HG03439 (cell line): Measurements from ENCODE around the gene PKMYT1.
"Not testable (repeated sequence)": the region's sequence is repeated elsewhere in the genome, so short reads cannot be mapped to it uniquely, and the experiment has no call there.

Experiments used
- ATAC-seq: cut with Tn5 transposase; IDR thresholded peaks from one replicate; pipeline ENCODE4 v1.9.1; 2021; ENCODE audit warnings: mild to moderate bottlenecking, moderate library complexity; ENCODE audit not compliant: unreplicated experiment

PKMYT1 gene

GRCh38 chr16:2963074-2963722 lies 17.0 kb downstream of the PKMYT1 start:
- ATAC-seq = no peak

GRCh38 chr16:2962334-2963073 lies 17.7 kb downstream of the PKMYT1 start:
- ATAC-seq = no peak

- no peak for ATAC-seq
Observed at GRCh38 chr16:2960183-2961010, 19.8 kb downstream of the PKMYT1 start.

- no peak for ATAC-seq
Observed at GRCh38 chr16:2959206-2959605, 21.0 kb downstream of the PKMYT1 start.

- no peak for ATAC-seq
Observed at GRCh38 chr16:2956579-2956956, 23.7 kb downstream of the PKMYT1 start.

- no peak for ATAC-seq
Observed at GRCh38 chr16:2955779-2956578, 24.3 kb downstream of the PKMYT1 start.

- no peak for ATAC-seq
Observed at GRCh38 chr16:2955438-2955778, 24.8 kb downstream of the PKMYT1 start.

GRCh38 chr16:2954656-2955381 lies 25.4 kb downstream of the PKMYT1 start:
- no peak for ATAC-seq

- no peak for ATAC-seq
Observed at GRCh38 chr16:2953706-2954627, 26.3 kb downstream of the PKMYT1 start.

GRCh38 chr16:2952679-2953078 lies 27.6 kb downstream of the PKMYT1 start:
- no peak for ATAC-seq

- no peak for ATAC-seq
Observed at GRCh38 chr16:2950773-2951172, 29.5 kb downstream of the PKMYT1 start.

GRCh38 chr16:2950353-2950724 lies 29.9 kb downstream of the PKMYT1 start:
- no peak for ATAC-seq

GRCh38 chr16:2949705-2950352 lies 30.4 kb downstream of the PKMYT1 start:
- ATAC-seq = no peak

GRCh38 chr16:2948807-2949704 lies 31.2 kb downstream of the PKMYT1 start:
- ATAC-seq = no peak

- ATAC-seq = no peak
Observed at GRCh38 chr16:2946649-2947048, 33.6 kb downstream of the PKMYT1 start.

- ATAC-seq = not testable (repeated sequence)
Observed at GRCh38 chr16:2943716-2944115, 36.5 kb downstream of the PKMYT1 start.

GRCh38 chr16:2942045-2942444 lies 38.2 kb downstream of the PKMYT1 start:
- no peak for ATAC-seq

- no peak for ATAC-seq
Observed at GRCh38 chr16:2939968-2940367, 40.3 kb downstream of the PKMYT1 start.
